Psoas muscle (tissue), 8 donors: ENCODE data around the gene TGFBR3L. TPM values are rescaled to one million over a fixed set of nuclear protein-coding genes. Genes with fewer than 3 reads are reported as not detected.
A peak's percentile ranks its signal among the peaks of the same experiment; 100 is the strongest.

ENCODE experiments used
- ATAC-seq, 4 donors: fragments of 200-7000 bp; cut with Tn5 transposase; one replicate each; pipeline ENCODE4 v1.9.1; 2020; ENCODE audit warnings: moderate library complexity in 3 of 4, mild to moderate bottlenecking in 2 of 4
- DNase-seq, 2 donors: peaks; one replicate each; pipeline ENCODE4 v3.0.0-alpha.2; 2020
- H3K27ac ChIP-seq: fragments of 200-600 bp; one replicate; pipeline ENCODE4 v1.8.0; 2022
- H3K27me3 ChIP-seq, 3 donors: fragments of 200-600 bp in 1 of 3; one replicate each; pipeline versions ENCODE4 v1.6.1 to v1.8.0; 2013 to 2022; ENCODE audit warnings: low read length in 2 of 3, mild to moderate bottlenecking in 2 of 3, moderate library complexity in 1 of 3; ENCODE audit not compliant: insufficient read depth in 3 of 3
- H3K36me3 ChIP-seq, 2 donors: fragments of 200-600 bp in 1 of 2; one replicate each; pipeline versions ENCODE4 v1.6.1 to v1.8.0; 2013 to 2022; ENCODE audit warnings: low read depth in 1 of 2, mild to moderate bottlenecking in 1 of 2, moderate library complexity in 1 of 2; ENCODE audit not compliant: insufficient read depth in 1 of 2
- H3K4me1 ChIP-seq: fragments of 200-600 bp; one replicate; pipeline ENCODE4 v1.8.0; 2022
- H3K4me3 ChIP-seq: fragments of 200-600 bp; one replicate; pipeline ENCODE4 v1.8.0; 2022; ENCODE audit warnings: mild to moderate bottlenecking
- H3K9me3 ChIP-seq: fragments of 200-600 bp; one replicate; pipeline ENCODE4 v1.8.0; 2022
- WGBS, 3 donors: extraction: QIAGEN DNeasy Blood & Tissue Kit; methylation state at CpG; one replicate each; pipeline versions ENCODE4 v1.1.6 to v1.1.7; 2013; 5-methylcytosine and 5-hydroxymethylcytosine counted together
- intact Hi-C, 2 donors: fragments of 100-400 bp; cut with DNase I; formaldehyde crosslinking; loops; one replicate each; pipeline versions ENCODE4 v1.11.0 to v1.14.2; 2022
- polyA plus RNA-seq, 3 donors: library from polyadenylated mRNA; stranded (reverse); fragments of 200-250 nt; gene quantifications; one replicate each; pipeline ENCODE4 v1.2.3, GENCODE V29; 2013
- total RNA-seq, 4 donors: library from RNA; stranded (reverse); fragmentation: NEBNext Ultra II Directional in 2 of 4; extraction: Animal tissue kit (Norgen Biotek cat#: 25700) in 2 of 4; gene quantifications; one replicate each; pipeline versions ENCODE4 v1.2.1 to v1.2.4, GENCODE V29; 2021 to 2023
- TF ChIP-seq, protein P1 (sequence below): fragments of 200-600 bp; IDR thresholded peaks from one replicate; pipeline ENCODE4 v1.8.0; 2022; ENCODE audit warnings: antibody characterized with exemption
- donor health status: healthy with polysubstance abuse.
- donor health status: DM: no; HTN: no; CAD: no; lungs with moderate emphysema.
- donor health status: Bipolar disorder and iron deficiency.
- donor health status: healthy.
- donor health status: DM: yes; HTN: yes; CAD: no.
- donor health status: DM: no; HTN: no; CAD: no.
- donor health status: DM: no; HTN: no; CAD: no.
- donor health status: DM: yes; HTN: yes; CAD: no.

The TGFBR3L gene
- total and polyA plus RNA-seq, 7 donors = 1.2 to 13.0 (median 4.5) TPM

GRCh38 chr19:7931221-7932061 lies 16.8 kb downstream of the TGFBR3L start:
- intact Hi-C loops = no loop called here
- peaks cover 9 to 73% of the 10 kb centered on the region in 2 donors for H3K36me3 ChIP-seq
- H3K27me3 ChIP-seq = no peaks in the 10 kb centered on the region
- H3K4me3 ChIP-seq = no peak overlapping the region
- H3K9me3 ChIP-seq = no peaks in the 10 kb centered on the region
- TF ChIP-seq, protein P1, sequence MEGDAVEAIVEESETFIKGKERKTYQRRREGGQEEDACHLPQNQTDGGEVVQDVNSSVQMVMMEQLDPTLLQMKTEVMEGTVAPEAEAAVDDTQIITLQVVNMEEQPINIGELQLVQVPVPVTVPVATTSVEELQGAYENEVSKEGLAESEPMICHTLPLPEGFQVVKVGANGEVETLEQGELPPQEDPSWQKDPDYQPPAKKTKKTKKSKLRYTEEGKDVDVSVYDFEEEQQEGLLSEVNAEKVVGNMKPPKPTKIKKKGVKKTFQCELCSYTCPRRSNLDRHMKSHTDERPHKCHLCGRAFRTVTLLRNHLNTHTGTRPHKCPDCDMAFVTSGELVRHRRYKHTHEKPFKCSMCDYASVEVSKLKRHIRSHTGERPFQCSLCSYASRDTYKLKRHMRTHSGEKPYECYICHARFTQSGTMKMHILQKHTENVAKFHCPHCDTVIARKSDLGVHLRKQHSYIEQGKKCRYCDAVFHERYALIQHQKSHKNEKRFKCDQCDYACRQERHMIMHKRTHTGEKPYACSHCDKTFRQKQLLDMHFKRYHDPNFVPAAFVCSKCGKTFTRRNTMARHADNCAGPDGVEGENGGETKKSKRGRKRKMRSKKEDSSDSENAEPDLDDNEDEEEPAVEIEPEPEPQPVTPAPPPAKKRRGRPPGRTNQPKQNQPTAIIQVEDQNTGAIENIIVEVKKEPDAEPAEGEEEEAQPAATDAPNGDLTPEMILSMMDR = no peak
- no peak overlapping the region for H3K27ac ChIP-seq
- DNase-seq (no peak), ATAC-seq (no peak)
- 86 to 87% (median 86%) methylated on average over 33 to 36 of the region's 36 CpGs for WGBS, 3 donors
- H3K4me1 ChIP-seq = peaks cover 20% of the 10 kb centered on the region

DNA sequence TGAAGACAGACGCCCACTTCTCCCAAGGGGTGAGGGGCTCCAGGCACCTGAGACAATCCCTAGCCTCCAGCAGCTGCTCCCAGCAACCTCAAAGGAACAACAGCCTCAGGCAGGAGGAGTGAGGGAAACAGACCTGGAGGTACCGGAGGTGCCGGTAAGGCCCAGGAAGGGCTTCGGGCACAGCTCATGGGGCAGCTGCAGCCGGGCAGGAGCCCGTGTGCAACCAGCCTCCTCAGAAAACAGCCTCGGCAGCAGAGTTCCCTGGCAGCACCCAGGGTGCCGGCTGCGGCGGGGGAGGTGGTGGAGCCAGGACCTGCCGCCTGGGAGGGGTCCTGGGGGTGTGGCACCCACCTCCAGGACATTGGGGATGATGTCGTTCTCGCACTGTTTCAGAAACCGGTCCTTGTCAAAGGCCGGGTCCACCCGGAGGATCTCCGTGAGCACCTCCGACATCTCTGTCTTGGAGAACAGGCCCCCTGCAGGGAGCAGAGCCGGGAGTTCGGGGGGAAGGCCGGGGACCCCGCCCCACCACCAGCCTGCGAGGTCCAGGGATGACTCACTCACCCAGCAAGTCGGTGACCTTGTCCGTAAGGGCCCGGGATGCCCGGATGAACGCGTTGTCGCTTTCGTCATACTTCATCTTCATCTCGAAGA lies 17.8 kb downstream of the TGFBR3L start:
- Histone ChIP-seq H3K27ac (no peak overlapping the region), H3K9me3 (no peaks in the 10 kb centered on the region), H3K4me1 (peaks cover 15% of the 10 kb centered on the region), H3K4me3 (no peak overlapping the region), H3K36me3 (peaks cover 9 to 79% of the 10 kb centered on the region in 2 donors), H3K27me3 (no peaks in the 10 kb centered on the region)
- intact Hi-C loops = no loop called here
- 90 to 94% (median 92%) methylated on average over 31 to 32 of the region's 32 CpGs for WGBS, 3 donors
- TF ChIP-seq, protein P1 = no peak
- no peak for ATAC-seq
- DNase-seq = no peak

- TF ChIP-seq, protein P1 = no peak
- Histone ChIP-seq H3K4me3 (no peak overlapping the region), H3K9me3 (no peaks in the 10 kb centered on the region), H3K27ac (no peak overlapping the region), H3K27me3 (no peaks in the 10 kb centered on the region), H3K36me3 (peaks cover 9 to 84% of the 10 kb centered on the region in 2 donors), H3K4me1 (peaks cover 13% of the 10 kb centered on the region)
- intact Hi-C loops = no loop called here
- ATAC-seq (no peak), DNase-seq (no peak)
- whole genome bisulfite sequencing, 3 donors = 92 to 95% (median 93%) methylated on average over 10 of the region's 10 CpGs
Observed at GRCh38 chr19:7932930-7933300, 18.3 kb downstream of the TGFBR3L start.

GRCh38 chr19:7933411-7933810 lies 18.8 kb downstream of the TGFBR3L start:
- Histone ChIP-seq H3K36me3 (peaks cover 9 to 89% of the 10 kb centered on the region in 2 donors), H3K27me3 (no peaks in the 10 kb centered on the region), H3K4me1 (peaks cover 8% of the 10 kb centered on the region), H3K27ac (no peak overlapping the region), H3K4me3 (no peak overlapping the region), H3K9me3 (no peaks in the 10 kb centered on the region)
- DNase-seq = no peak
- intact Hi-C loops = no loop called here
- ATAC-seq = no peak
- TF ChIP-seq, protein P1 = peak; percentile 25
- 86 to 90% (median 86%) methylated on average over 13 to 14 of the region's 14 CpGs for WGBS, 3 donors
